Mesendoderm (in vitro differentiated cells): ENCODE data around the gene KRTAP10-2.

ENCODE experiments used
- DNase-seq: peaks from one replicate; pipeline ENCODE4 v3.0.0; 2013
- H2AK5ac ChIP-seq: 2 replicates; pipeline ENCODE4 v1.6.1; 2013; ENCODE audit warnings: low read length, inconsistent platforms
- H2BK120ac ChIP-seq: 2 replicates; pipeline ENCODE4 v1.6.1; 2013; ENCODE audit warnings: low read depth, mild to moderate bottlenecking, low read length, moderate library complexity, mixed read lengths
- H2BK15ac ChIP-seq: replicated peaks from 2 replicates; pipeline ENCODE4 v1.6.1; 2013; ENCODE audit warnings: low read depth, mild to moderate bottlenecking, moderate library complexity
- H2BK5ac ChIP-seq: 2 replicates; pipeline ENCODE4 v1.6.1; 2013; ENCODE audit warnings: low read length, inconsistent platforms
- H3K18ac ChIP-seq: 2 replicates; pipeline ENCODE4 v1.6.1; 2013; ENCODE audit warnings: mild to moderate bottlenecking, low read length, mixed read lengths
- H3K23ac ChIP-seq: one replicate; pipeline ENCODE4 v1.6.1; 2013; ENCODE audit warnings: low read length
- H3K27ac ChIP-seq: 2 replicates; pipeline ENCODE4 v1.5.1; 2013; ENCODE audit warnings: low read depth, mild to moderate bottlenecking, inconsistent platforms, low read length, moderate library complexity
- H3K27me3 ChIP-seq: 2 replicates; pipeline ENCODE4 v1.6.1; 2013; ENCODE audit warnings: low read length, control low read depth, mild to moderate bottlenecking, inconsistent platforms; ENCODE audit not compliant: insufficient read depth, poor library complexity
- H3K36me3 ChIP-seq: 2 replicates; pipeline ENCODE4 v1.6.1; 2013; ENCODE audit warnings: low read length, inconsistent platforms; ENCODE audit not compliant: control insufficient read depth, insufficient read depth
- H3K4ac ChIP-seq: one replicate; pipeline ENCODE4 v1.6.1; 2013; ENCODE audit warnings: low read depth, mild to moderate bottlenecking, low read length, moderate library complexity
- H3K4me1 ChIP-seq: 2 replicates; pipeline ENCODE4 v1.6.1; 2013; ENCODE audit warnings: low read depth, low read length, inconsistent platforms; ENCODE audit not compliant: control insufficient read depth
- H3K4me2 ChIP-seq: 2 replicates; pipeline ENCODE4 v1.6.1; 2013; ENCODE audit warnings: low read length
- H3K4me3 ChIP-seq: 2 replicates; pipeline ENCODE4 v1.5.1; 2013; ENCODE audit warnings: mild to moderate bottlenecking, low read length
- H3K56ac ChIP-seq: one replicate; pipeline ENCODE4 v1.6.1; 2013; ENCODE audit warnings: low read length
- H3K79me1 ChIP-seq: 2 replicates; pipeline ENCODE4 v1.6.1; 2013; ENCODE audit warnings: low read length, inconsistent platforms
- H3K79me2 ChIP-seq: 2 replicates; pipeline ENCODE4 v1.6.1; 2013; ENCODE audit warnings: mild to moderate bottlenecking, low read length; ENCODE audit not compliant: control insufficient read depth, insufficient read depth
- H3K9ac ChIP-seq: 2 replicates; pipeline ENCODE4 v1.6.1; 2013; ENCODE audit warnings: low read length, inconsistent platforms
- H4K5ac ChIP-seq: one replicate; pipeline ENCODE4 v1.6.1; 2013; ENCODE audit warnings: low read length
- H4K8ac ChIP-seq: one replicate; pipeline ENCODE4 v1.6.1; 2013; ENCODE audit warnings: low read depth, mild to moderate bottlenecking, control low read depth, low read length, moderate library complexity
- WGBS: extraction: QIAGEN DNeasy Blood & Tissue Kit; methylation state at CpG from one replicate; pipeline ENCODE4 v1.1.7; 2013; ENCODE audit warnings: low lambda C conversion rate, missing lambda C conversion rate; ENCODE audit not compliant: insufficient coverage; ENCODE audit errors: extremely low coverage; 5-methylcytosine and 5-hydroxymethylcytosine counted together

The KRTAP10-2 gene

DNA sequence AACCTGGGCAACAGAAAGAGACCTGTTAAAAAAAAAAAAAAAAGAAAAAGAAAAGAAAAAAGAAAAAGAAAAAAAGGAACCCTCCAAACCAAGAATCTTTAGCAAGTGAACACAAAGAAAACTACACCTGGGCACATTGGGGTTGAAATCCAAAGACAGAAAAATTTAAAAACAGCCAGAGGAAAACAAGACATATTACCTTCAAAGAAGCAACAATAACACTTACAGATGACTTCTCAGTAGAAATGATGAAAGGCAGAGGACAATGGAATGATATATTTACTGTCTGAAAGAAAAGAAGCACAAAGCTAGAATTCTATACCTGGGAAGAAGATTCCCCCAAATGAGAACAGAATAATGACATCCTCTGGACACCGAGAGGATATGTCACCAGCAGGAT lies 8.6 kb downstream of the KRTAP10-2 start:
- Histone ChIP-seq H2BK120ac (no peak overlapping the region), H3K4me2 (no peak overlapping the region), H3K9ac (no peak overlapping the region), H4K8ac (no peak overlapping the region), H3K23ac (no peak overlapping the region), H2BK15ac (no peak overlapping the region), H3K4ac (no peak overlapping the region), H3K27me3 (no peaks in the 10 kb centered on the region), H3K79me1 (no peaks in the 10 kb centered on the region), H3K18ac (no peak overlapping the region), H3K4me1 (no peaks in the 10 kb centered on the region), H3K36me3 (no peaks in the 10 kb centered on the region), H2AK5ac (no peak overlapping the region), H3K4me3 (no peak overlapping the region), H4K5ac (no peak overlapping the region), H3K56ac (no peak overlapping the region), H3K27ac (no peak overlapping the region), H2BK5ac (no peak overlapping the region), H3K79me2 (no peaks in the 10 kb centered on the region)
- no peak for DNase-seq
- no CpG with 5 or more reads among the region's 1 CpG for WGBS

DNA sequence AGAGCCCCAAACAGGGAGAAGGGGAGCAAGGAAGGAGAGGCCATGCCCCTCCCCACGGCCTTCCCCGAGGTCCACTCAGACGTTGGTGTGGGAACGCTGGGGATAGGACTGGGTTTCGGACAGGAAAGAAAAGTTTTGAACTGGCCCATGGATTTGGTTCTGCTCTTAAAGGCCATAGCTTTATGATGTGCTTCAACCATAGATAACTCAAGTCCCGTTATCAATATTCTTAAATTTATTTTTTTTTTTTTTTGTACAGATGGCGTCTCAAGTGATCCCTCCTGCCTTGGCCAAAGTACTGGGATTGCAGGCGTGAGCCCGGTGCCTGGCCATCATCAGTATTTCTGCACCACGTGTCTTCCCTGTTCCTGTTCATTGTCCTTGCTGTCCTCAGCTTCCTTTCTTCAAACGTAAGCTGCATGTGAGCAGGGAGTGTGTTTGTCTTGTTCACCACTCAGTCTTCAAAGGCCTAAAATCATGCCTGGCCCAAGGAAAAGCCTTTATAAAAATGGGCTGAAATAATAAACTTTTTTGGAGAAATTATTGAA lies 10.5 kb downstream of the KRTAP10-2 start:
- WGBS: no CpG with 5 or more reads among the region's 11 CpGs
- Histone ChIP-seq H2BK15ac (no peak overlapping the region), H3K27me3 (no peaks in the 10 kb centered on the region), H2BK5ac (no peak overlapping the region), H3K9ac (no peak overlapping the region), H4K5ac (no peak overlapping the region), H3K79me1 (no peaks in the 10 kb centered on the region), H3K79me2 (no peaks in the 10 kb centered on the region), H3K4me3 (no peak overlapping the region), H3K4me2 (no peak overlapping the region), H3K36me3 (no peaks in the 10 kb centered on the region), H3K56ac (no peak overlapping the region), H3K4me1 (no peaks in the 10 kb centered on the region), H3K18ac (no peak overlapping the region), H3K27ac (no peak overlapping the region), H2AK5ac (no peak overlapping the region), H3K23ac (no peak overlapping the region), H3K4ac (no peak overlapping the region), H4K8ac (no peak overlapping the region), H2BK120ac (no peak overlapping the region)
- no peak for DNase-seq

DNA sequence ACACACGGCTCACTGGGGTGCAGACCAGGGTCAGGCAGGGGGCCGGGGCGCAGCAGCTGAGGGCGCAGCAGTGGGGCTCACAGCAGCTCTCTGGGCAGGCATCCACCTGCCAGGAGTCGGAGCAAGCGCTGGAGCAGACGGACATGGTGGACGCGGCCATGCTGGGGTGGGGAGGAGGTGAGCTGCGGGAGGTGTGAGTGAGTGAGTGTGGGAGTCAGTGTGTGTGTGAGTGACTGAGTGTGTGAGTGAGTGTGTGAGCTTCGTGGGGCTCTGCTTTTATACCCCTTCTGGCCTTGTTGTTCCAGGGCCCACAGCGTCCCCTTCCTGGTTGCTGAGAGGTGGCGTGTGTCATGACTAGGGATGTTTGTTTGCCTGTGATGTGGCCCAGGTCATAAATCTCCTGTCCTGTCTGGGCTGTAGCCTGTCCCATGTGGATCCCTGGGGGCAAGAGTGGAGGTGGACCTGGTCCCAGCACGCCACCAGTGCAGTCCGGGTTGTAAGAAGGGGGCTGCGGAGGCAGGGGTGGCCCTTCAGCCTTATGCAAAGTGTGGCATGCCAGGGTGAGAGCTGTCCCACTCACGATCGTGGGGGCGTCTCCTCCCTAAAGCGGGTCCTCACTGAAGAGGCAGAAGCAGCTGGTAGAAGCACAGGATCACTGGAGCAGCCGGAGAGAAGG lies 11.2 kb downstream of the KRTAP10-2 start, which contains the start of gene KRTAP10-1:
TSS of gene KRTAP10-1 (minus strand) at position 205 of the 676 bp plus-strand sequence. CDS start at position 160, 45 bp downstream.
- no peak within 1 kb of the TSS for H3K27ac ChIP-seq
- no peaks in the 10 kb centered on the region for H3K27me3 ChIP-seq
- H3K18ac ChIP-seq: no peak within 1 kb of the TSS
- H3K79me2 ChIP-seq: no peaks in the 10 kb centered on the region
- no CpG with 5 or more reads among the region's 21 CpGs for WGBS
- H4K8ac ChIP-seq: no peak within 1 kb of the TSS
- H3K4me3 ChIP-seq: no peak within 1 kb of the TSS
- H3K9ac ChIP-seq: no peak within 1 kb of the TSS
- no peaks in the 10 kb centered on the region for H3K36me3 ChIP-seq
- no peaks in the 10 kb centered on the region for H3K4me1 ChIP-seq
- H3K56ac ChIP-seq: no peak within 1 kb of the TSS
- H2BK15ac ChIP-seq: no peak within 1 kb of the TSS
- H3K23ac ChIP-seq: no peak within 1 kb of the TSS
- no peak within 1 kb of the TSS for H4K5ac ChIP-seq
- no peaks in the 10 kb centered on the region for H3K79me1 ChIP-seq
- no peak within 1 kb of the TSS for H3K4ac ChIP-seq
- H2AK5ac ChIP-seq: no peak within 1 kb of the TSS
- no peak within 1 kb of the TSS for H2BK5ac ChIP-seq
- no peak within 1 kb of the TSS for H3K4me2 ChIP-seq
- no peak within 1 kb of the TSS for H2BK120ac ChIP-seq
- DNase-seq: no peak

DNA sequence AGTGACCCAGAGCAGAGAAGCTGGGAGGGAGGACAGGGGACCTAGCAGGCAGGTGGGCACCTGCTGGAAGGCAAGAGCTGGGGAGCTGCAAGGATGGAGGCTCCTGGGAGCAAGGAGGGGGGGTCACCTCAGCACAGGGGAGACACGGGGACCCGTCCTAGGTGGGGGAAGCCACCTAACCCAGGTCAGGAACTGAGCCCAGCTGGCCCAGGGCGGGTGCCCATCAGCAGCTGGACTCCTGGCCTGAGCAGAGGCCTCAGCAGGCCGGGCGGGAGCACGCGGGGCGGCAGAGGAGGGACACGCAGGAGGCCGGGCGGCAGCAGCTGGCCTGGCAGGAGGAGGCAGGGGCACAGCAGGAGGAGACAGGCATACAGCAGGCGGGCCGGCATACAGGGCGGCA lies 12.3 kb downstream of the KRTAP10-2 start:
- DNase-seq: no peak
- Histone ChIP-seq H3K27ac (no peak overlapping the region), H3K79me2 (no peaks in the 10 kb centered on the region), H3K4me3 (no peak overlapping the region), H3K56ac (no peak overlapping the region), H3K4ac (no peak overlapping the region), H4K8ac (no peak overlapping the region), H3K4me1 (no peaks in the 10 kb centered on the region), H2AK5ac (no peak overlapping the region), H3K36me3 (no peaks in the 10 kb centered on the region), H3K9ac (no peak overlapping the region), H3K18ac (no peak overlapping the region), H3K79me1 (no peaks in the 10 kb centered on the region), H3K27me3 (no peaks in the 10 kb centered on the region), H3K4me2 (no peak overlapping the region), H4K5ac (no peak overlapping the region), H2BK5ac (no peak overlapping the region), H2BK15ac (no peak overlapping the region), H2BK120ac (no peak overlapping the region), H3K23ac (no peak overlapping the region)
- no CpG with 5 or more reads among the region's 14 CpGs for WGBS

DNA sequence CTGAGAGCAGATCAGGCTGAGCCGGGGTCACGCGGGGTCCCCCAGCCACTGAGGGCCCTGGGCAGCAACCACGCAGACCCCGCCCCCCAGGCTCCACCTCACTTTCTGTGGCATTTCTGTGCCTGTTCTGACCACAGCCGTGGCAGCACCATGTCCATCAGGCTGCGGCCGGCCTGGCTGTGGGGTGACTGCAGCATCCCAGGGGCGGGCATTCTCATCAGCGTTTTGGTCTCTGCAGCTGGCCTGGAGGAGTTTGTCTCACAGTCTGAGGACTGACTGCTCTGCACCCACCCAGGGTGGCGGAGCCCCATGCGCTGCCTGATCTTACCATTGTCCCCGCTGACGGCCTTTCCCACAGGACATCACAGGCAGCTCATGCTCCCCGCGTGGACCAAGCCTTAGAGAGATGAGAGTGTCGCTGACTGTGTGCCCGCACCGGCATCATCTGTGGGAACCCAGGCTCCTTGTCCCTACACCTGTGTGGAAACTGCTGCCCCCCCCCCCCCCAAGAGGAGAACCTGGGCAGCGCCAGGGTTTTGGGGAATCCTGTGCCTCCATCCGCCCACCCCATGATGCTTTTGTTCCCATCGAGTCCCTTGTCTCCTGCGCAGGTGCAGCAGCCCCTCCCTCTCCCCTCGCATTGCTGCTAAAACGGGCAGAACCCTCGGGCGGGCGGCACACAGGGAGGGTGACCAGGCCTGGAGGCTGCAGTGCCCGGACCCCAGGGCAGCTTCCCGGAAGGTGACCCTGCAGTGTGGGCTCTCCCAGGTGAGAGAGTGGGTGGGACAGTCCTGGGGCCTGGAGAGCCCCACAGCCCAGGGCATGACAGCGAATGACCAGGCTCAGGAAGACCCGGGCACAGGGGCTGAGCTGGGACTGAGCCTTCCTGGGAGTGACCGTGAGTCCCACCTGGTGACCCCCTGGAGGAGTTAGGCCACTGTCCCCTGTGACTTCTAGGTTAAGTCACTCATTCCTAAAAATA lies 13.1 kb downstream of the KRTAP10-2 start:
- H3K4me2 ChIP-seq: no peak overlapping the region
- no peak overlapping the region for H2AK5ac ChIP-seq
- no peaks in the 10 kb centered on the region for H3K4me1 ChIP-seq
- no peak overlapping the region for H3K4me3 ChIP-seq
- WGBS: no CpG with 5 or more reads among the region's 33 CpGs
- H2BK15ac ChIP-seq: no peak overlapping the region
- no peaks in the 10 kb centered on the region for H3K79me1 ChIP-seq
- H2BK120ac ChIP-seq: no peak overlapping the region
- no peak overlapping the region for H3K9ac ChIP-seq
- no peak overlapping the region for H3K56ac ChIP-seq
- H3K23ac ChIP-seq: no peak overlapping the region
- H4K5ac ChIP-seq: no peak overlapping the region
- no peak overlapping the region for H3K18ac ChIP-seq
- no peaks in the 10 kb centered on the region for H3K36me3 ChIP-seq
- no peaks in the 10 kb centered on the region for H3K27me3 ChIP-seq
- no peaks in the 10 kb centered on the region for H3K79me2 ChIP-seq
- H3K4ac ChIP-seq: no peak overlapping the region
- no peak overlapping the region for H2BK5ac ChIP-seq
- no peak overlapping the region for H3K27ac ChIP-seq
- DNase-seq: no peak
- H4K8ac ChIP-seq: no peak overlapping the region
